Heart left ventricle (tissue), 16 donors: ENCODE results near the gene AIF1L. TPM values are rescaled to one million over a fixed set of nuclear protein-coding genes. Genes with fewer than 3 reads are reported as not detected.

ENCODE experiments used
- ATAC-seq, 4 donors: fragments of 200-7000 bp; cut with Tn5 transposase; one replicate each; pipeline ENCODE4 v1.9.1; 2020 to 2022; ENCODE audit warnings: moderate library complexity in 4 of 4, mild to moderate bottlenecking in 3 of 4, moderate number of reproducible peaks in 1 of 4
- DNase-seq, 5 donors: peaks; one replicate each; pipeline ENCODE4 v3.0.0-alpha.2; 2020
- H3K27ac ChIP-seq, 12 donors: fragments of 200-600 bp; sonication (generic) in 4 of 12; one replicate each; pipeline versions ENCODE4 v1.5.0 to v1.8.0; 2016 to 2022; ENCODE audit warnings: mild to moderate bottlenecking in 2 of 12
- H3K27me3 ChIP-seq, 9 donors: fragments of 200-600 bp; sonication (generic) in 2 of 9; one replicate each; pipeline versions ENCODE4 v1.5.1 to v1.8.0; 2016 to 2022; ENCODE audit warnings: mild to moderate bottlenecking in 3 of 9
- H3K36me3 ChIP-seq, 9 donors: fragments of 200-600 bp; sonication (generic) in 2 of 9; one replicate each; pipeline versions ENCODE4 v1.5.0 to v1.8.0; 2018 to 2022; ENCODE audit warnings: mild to moderate bottlenecking in 2 of 9
- H3K4me1 ChIP-seq, 12 donors: fragments of 200-600 bp; sonication (generic) in 4 of 12; one replicate each; pipeline versions ENCODE4 v1.5.0 to v1.8.0; 2016 to 2022; ENCODE audit warnings: mild to moderate bottlenecking in 3 of 12
- H3K4me3 ChIP-seq, 12 donors: fragments of 200-600 bp; sonication (generic) in 4 of 12; one replicate each; pipeline versions ENCODE4 v1.5.0 to v1.8.0; 2017 to 2022; ENCODE audit warnings: mild to moderate bottlenecking in 9 of 12, moderate library complexity in 4 of 12
- H3K9me3 ChIP-seq, 12 donors: fragments of 200-600 bp; sonication (generic) in 4 of 12; one replicate each; pipeline versions ENCODE4 v1.5.0 to v1.8.0; 2016 to 2022; ENCODE audit warnings: mild to moderate bottlenecking in 1 of 12
- POLR2A ChIP-seq, 2 donors: fragments of 450-650 bp; IDR thresholded peaks; one replicate each; pipeline ENCODE4 v1.6.1; 2017; ENCODE audit warnings: antibody characterized with exemption in 2 of 2, mild to moderate bottlenecking in 2 of 2, moderate library complexity in 2 of 2
- WGBS, 4 donors: extraction: QIAGEN DNeasy Blood & Tissue Kit in 2 of 4; methylation state at CpG; one replicate each; pipeline versions ENCODE4 v1.1.5 to v1.1.7; 2013 to 2018; 5-methylcytosine and 5-hydroxymethylcytosine counted together
- intact Hi-C, 10 donors: fragments of 100-400 bp; cut with DNase I; formaldehyde crosslinking; loops; one replicate each; pipeline versions ENCODE4 v1.11.1 to v1.14.2; 2022
- polyA plus RNA-seq, 2 donors: library from polyadenylated mRNA; stranded (reverse); fragments of 200-250 nt; gene quantifications; one replicate each; pipeline ENCODE4 v1.2.3, GENCODE V29; 2013
- total RNA-seq, 9 donors: library from RNA; depleted of rRNA in 2 of 9; stranded (reverse); fragments of >200 nt in 2 of 9; fragmentation: NEBNext Ultra II Directional in 3 of 9; extraction: Animal tissue kit (Norgen Biotek cat#: 25700) in 3 of 9; gene quantifications; one replicate each; pipeline versions ENCODE4 v1.1.0 to v1.2.4, GENCODE V29; 2016 to 2023
- TF ChIP-seq, protein P1 (sequence below), 12 donors: fragments of 200-600 bp; sonication (generic) in 4 of 12; IDR thresholded peaks; one replicate each; pipeline versions ENCODE4 v1.5.0 to v1.8.0; 2018 to 2022; ENCODE audit warnings: antibody characterized with exemption in 12 of 12, mild to moderate bottlenecking in 5 of 12
- donor health status: ischemic (EF 13 %, LVEDD 7.1; RV severe dilation, severe dysfunction).
- donor health status: healthy with polysubstance abuse.
- donor health status: DM: no; HTN: yes; CAD: no.
- donor health status: DM: no; HTN: no; CAD: no.
- donor health status: ischemic (EF 25% LVEDD 6.9; RV normal size, moderate dysfunction).
- donor health status: ischemic (EF 25% LVEDD 5.7; RV mildly dilated, moderate dysfunction).
- donor health status: healthy.
- donor health status: DM: yes; HTN: yes; CAD: no.
- donor health status: ischemic (EF 35%, LVEDD 5.7; RV mildly dilated, moderate dysfunction).
- donor health status: nonischemic (EF 11% LVEDD 7.7; RV severe dilation, severe dysfunction).
- donor health status: DM: yes; HTN: yes; CAD: no.
- donor health status: PGD.
- donor health status: ischemic (EF 29% LVEDD 5.4; RV normal size, mild dysfunction).
- donor health status: nonischemic (EF 23%, LVEDD 6.1; RV moderate dilation, normal function).

AIF1L gene
- total and polyA plus RNA-seq, 11 donors = 12.1 to 93.8 (median 23.1) TPM

DNA sequence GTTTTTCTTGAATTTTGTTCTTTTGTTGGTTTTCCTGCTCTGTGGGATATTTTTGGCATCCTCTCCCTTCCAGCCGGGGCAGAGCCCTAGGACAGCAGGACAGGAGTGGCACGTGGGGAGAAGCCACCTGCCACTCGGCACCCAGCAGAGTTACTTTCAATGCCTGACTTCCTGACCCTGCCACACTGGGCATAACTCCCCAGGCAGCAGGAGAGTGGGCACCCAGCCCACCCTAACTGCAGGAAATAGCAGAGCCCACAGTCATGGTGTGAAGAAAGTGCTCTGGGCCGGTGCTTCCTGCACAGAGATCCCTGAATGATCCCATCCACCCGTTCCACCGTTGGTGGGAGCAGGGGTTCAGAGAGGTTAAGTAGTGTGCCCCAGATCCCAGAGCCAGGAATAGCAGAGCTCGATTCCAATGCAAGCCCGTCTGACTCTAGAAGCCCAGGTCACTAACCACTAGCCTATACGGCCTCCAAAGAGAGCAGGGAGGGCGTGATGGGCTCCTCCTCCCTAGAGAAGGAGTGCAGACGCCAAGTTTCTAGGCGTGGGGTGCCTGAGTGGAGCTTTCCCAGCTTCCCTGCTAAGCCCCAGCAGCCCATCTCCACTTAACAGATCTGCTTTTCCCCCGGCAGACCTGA is 20.9 kb downstream of the AIF1L start:
- TF ChIP-seq POLR2A (IDR thresholded peaks at IDR 0.05) = no peak
- TF ChIP-seq, protein P1, sequence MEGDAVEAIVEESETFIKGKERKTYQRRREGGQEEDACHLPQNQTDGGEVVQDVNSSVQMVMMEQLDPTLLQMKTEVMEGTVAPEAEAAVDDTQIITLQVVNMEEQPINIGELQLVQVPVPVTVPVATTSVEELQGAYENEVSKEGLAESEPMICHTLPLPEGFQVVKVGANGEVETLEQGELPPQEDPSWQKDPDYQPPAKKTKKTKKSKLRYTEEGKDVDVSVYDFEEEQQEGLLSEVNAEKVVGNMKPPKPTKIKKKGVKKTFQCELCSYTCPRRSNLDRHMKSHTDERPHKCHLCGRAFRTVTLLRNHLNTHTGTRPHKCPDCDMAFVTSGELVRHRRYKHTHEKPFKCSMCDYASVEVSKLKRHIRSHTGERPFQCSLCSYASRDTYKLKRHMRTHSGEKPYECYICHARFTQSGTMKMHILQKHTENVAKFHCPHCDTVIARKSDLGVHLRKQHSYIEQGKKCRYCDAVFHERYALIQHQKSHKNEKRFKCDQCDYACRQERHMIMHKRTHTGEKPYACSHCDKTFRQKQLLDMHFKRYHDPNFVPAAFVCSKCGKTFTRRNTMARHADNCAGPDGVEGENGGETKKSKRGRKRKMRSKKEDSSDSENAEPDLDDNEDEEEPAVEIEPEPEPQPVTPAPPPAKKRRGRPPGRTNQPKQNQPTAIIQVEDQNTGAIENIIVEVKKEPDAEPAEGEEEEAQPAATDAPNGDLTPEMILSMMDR (IDR thresholded peaks at IDR 0.05) = no peak
- Histone ChIP-seq H3K27me3 (no peaks in the 10 kb centered on the region), H3K4me1 (peaks cover 0 to 31% (median 8%) of the 10 kb centered on the region in 12 donors), H3K4me3 (no peak overlapping the region), H3K27ac (peak overlapping the region; percentile 57 to 89 (median 76)), H3K36me3 (peaks cover 0 to 51% (median 18%) of the 10 kb centered on the region in 9 donors), H3K9me3 (no peaks in the 10 kb centered on the region)
- 51 to 62% (median 57%) methylated on average over 12 to 13 of the region's 13 CpGs for WGBS, 4 donors
- DNase-seq = no peak
- ATAC-seq = peak; percentile 22 to 62 (median 44)
- intact Hi-C loops = no loop called here

DNA sequence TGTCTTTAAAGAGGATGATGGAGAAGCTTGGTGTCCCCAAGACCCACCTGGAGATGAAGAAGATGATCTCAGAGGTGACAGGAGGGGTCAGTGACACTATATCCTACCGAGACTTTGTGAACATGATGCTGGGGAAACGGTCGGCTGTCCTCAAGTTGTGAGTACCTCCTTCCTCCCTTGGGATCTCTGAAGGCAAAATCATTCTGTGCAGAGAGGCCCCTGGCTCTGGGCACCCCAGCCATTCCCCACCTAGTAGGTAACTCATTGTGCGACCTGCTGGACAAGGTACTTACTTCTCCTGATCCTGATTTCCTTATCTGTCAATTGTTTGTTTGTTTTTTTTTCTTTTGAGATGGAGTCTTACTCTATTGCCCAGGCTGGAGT is 21.4 kb downstream of the AIF1L start:
- ATAC-seq = no peak
- Histone ChIP-seq H3K27me3 (no peaks in the 10 kb centered on the region), H3K36me3 (peaks cover 0 to 49% (median 18%) of the 10 kb centered on the region in 9 donors), H3K27ac (peak overlapping the region; percentile 57 to 89 (median 76)), H3K4me3 (no peak overlapping the region), H3K9me3 (no peaks in the 10 kb centered on the region), H3K4me1 (peaks cover 0 to 28% (median 8%) of the 10 kb centered on the region in 12 donors)
- 61 to 77% (median 66%) methylated on average over 4 of the region's 4 CpGs for whole genome bisulfite sequencing, 4 donors
- intact Hi-C loops = no loop called here
- DNase-seq = no peak
- TF ChIP-seq, protein P1 (IDR thresholded peaks at IDR 0.05) = no peak
- no peak for TF ChIP-seq POLR2A (IDR thresholded peaks at IDR 0.05)

DNA sequence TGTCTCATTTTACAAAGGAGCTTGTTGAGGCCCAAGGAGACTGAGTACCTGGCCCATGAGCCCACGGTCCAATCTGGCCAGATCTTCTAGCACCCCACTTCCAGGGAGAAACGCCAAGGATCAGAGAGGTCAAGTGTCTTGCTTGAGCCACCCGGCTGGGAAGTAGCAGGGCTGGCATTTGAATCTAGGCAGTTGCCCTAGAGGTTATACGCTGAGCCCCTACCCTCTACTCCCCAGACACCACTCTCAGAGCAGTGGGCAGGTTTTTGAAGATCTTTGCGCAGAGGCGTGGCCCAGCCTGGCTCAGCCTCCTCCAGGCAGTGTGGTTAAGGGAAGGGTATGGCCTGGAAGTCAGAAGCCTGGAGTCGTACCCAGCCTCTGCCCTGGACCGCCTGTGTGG is 23.3 kb downstream of the AIF1L start:
- no peak for DNase-seq
- no peak overlapping the region for H3K4me3 ChIP-seq
- peaks cover 0 to 29% (median 9%) of the 10 kb centered on the region in 12 donors for H3K4me1 ChIP-seq
- no peak overlapping the region for H3K27ac ChIP-seq
- H3K36me3 ChIP-seq = peaks cover 0 to 47% (median 18%) of the 10 kb centered on the region in 9 donors
- no peaks in the 10 kb centered on the region for H3K27me3 ChIP-seq
- WGBS, 4 donors = 81 to 95% (median 86%) methylated on average over 8 of the region's 8 CpGs
- no peaks in the 10 kb centered on the region for H3K9me3 ChIP-seq
- intact Hi-C loops = no loop called here
- ATAC-seq = no peak
- TF ChIP-seq POLR2A (IDR thresholded peaks at IDR 0.05) = no peak
- TF ChIP-seq, protein P1 (IDR thresholded peaks at IDR 0.05) = no peak

DNA sequence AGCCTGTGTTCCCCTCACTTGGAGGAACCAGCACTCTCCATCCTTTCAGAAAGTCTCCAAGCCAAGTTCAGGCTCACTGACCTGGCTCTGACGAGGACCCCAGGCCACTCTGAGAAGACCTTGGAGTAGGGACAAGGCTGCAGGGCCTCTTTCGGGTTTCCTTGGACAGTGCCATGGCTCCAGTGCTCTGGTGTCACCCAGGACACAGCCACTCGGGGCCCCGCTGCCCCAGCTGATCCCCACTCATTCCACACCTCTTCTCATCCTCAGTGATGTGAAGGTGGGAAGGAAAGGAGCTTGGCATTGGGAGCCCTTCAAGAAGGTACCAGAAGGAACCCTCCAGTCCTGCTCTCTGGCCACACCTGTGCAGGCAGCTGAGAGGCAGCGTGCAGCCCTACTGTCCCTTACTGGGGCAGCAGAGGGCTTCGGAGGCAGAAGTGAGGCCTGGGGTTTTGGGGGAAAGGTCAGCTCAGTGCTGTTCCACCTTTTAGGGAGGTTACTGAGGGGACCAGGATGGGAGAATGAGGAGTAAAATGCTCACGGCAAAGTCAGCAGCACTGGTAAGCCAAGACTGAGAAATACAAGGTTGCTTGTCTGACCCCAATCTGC is 24.4 kb downstream of the AIF1L start:
- no peak overlapping the region for H3K27ac ChIP-seq
- DNase-seq (no peak), ATAC-seq (no peak)
- 90 to 99% (median 94%) methylated on average over 7 of the region's 7 CpGs for WGBS, 4 donors
- peaks cover 0 to 43% (median 18%) of the 10 kb centered on the region in 9 donors for H3K36me3 ChIP-seq
- no peaks in the 10 kb centered on the region for H3K27me3 ChIP-seq
- H3K4me1 ChIP-seq = peaks cover 0 to 33% (median 11%) of the 10 kb centered on the region in 12 donors
- intact Hi-C loops = loop anchor here in 2 of 10 donors (5.0 to 10.0 kb wide), 2 partner anchors 53 to 66 kb away; no protein-coding TSS in a partner anchor
- no peaks in the 10 kb centered on the region for H3K9me3 ChIP-seq
- no peak for TF ChIP-seq POLR2A (IDR thresholded peaks at IDR 0.05)
- TF ChIP-seq, protein P1 (IDR thresholded peaks at IDR 0.05) = no peak
- no peak overlapping the region for H3K4me3 ChIP-seq
